ENCODE data around the gene SALL3.

SALL3 gene

GRCh38 chr18:78965917-78966792, 13.5 kb upstream of the SALL3 start:
- DNase-seq (ENCODE audit: low read depth in 3 of 3), result no peak

GRCh38 chr18:78966793-78967106, 12.9 kb upstream of the SALL3 start:
- no peak for DNase-seq (ENCODE audit: low read depth in 3 of 3)

- no peak for DNase-seq (ENCODE audit: low read depth in 3 of 3)
Measured at GRCh38 chr18:78967692-78968091, 11.9 kb upstream of the SALL3 start.

- no peak for DNase-seq (ENCODE audit: low read depth in 3 of 3)
Measured at GRCh38 chr18:78969574-78970315, 9.9 kb upstream of the SALL3 start.

- DNase-seq (ENCODE audit: low read depth in 3 of 3), result no peak
Measured at GRCh38 chr18:78970774-78971333, 8.8 kb upstream of the SALL3 start.

GRCh38 chr18:78971511-78972245, 7.9 kb upstream of the SALL3 start:
- DNase-seq (ENCODE audit: low read depth in 3 of 3), result no peak

GRCh38 chr18:78972385-78972918, 7.2 kb upstream of the SALL3 start:
- DNase-seq (ENCODE audit: low read depth in 3 of 3), result no peak

- no peak for DNase-seq (ENCODE audit: low read depth in 3 of 3)
Measured at GRCh38 chr18:78972930-78973331, 6.7 kb upstream of the SALL3 start.

- no peak for DNase-seq (ENCODE audit: low read depth in 3 of 3)
Measured at GRCh38 chr18:78973357-78974083, 6.1 kb upstream of the SALL3 start.

- no peak for DNase-seq (ENCODE audit: low read depth in 3 of 3)
Measured at GRCh38 chr18:78974115-78974761, 5.4 kb upstream of the SALL3 start.

GRCh38 chr18:78975292-78975691, 4.3 kb upstream of the SALL3 start:
- DNase-seq (ENCODE audit: low read depth in 3 of 3), result no peak

- DNase-seq (ENCODE audit: low read depth in 3 of 3), result no peak
Measured at GRCh38 chr18:78975699-78976335, 3.8 kb upstream of the SALL3 start.

- no peak for DNase-seq (ENCODE audit: low read depth in 3 of 3)
Measured at GRCh38 chr18:78976765-78977636, 2.6 kb upstream of the SALL3 start.

- DNase-seq (ENCODE audit: low read depth in 3 of 3), result no peak
Measured at GRCh38 chr18:78977637-78978348, 1.8 kb upstream of the SALL3 start.

- DNase-seq (ENCODE audit: low read depth in 3 of 3), result no peak
Measured at GRCh38 chr18:78978349-78979055, 1.1 kb upstream of the SALL3 start.

- no peak for DNase-seq (ENCODE audit: low read depth in 3 of 3)
Measured at GRCh38 chr18:78979056-78979729, 425 bp upstream of the SALL3 start.

- DNase-seq (ENCODE audit: low read depth in 3 of 3), result no peak
Measured at GRCh38 chr18:78980279-78980771, 707 bp downstream of the SALL3 start.

Data from stimulated activated CD4-positive, alpha-beta T cell treated with anti-CD3 and anti-CD28 coated beads, TNF-alpha, amount 100 ng/mL, for 4 hours (primary cell).